ENCODE results near the gene AMOT. TPM values are rescaled to one million over a fixed set of nuclear protein-coding genes. Genes with fewer than 3 reads are reported as not detected.
A peak's percentile ranks its signal among the peaks of the same experiment; 100 is the strongest.

AMOT gene, protein sequence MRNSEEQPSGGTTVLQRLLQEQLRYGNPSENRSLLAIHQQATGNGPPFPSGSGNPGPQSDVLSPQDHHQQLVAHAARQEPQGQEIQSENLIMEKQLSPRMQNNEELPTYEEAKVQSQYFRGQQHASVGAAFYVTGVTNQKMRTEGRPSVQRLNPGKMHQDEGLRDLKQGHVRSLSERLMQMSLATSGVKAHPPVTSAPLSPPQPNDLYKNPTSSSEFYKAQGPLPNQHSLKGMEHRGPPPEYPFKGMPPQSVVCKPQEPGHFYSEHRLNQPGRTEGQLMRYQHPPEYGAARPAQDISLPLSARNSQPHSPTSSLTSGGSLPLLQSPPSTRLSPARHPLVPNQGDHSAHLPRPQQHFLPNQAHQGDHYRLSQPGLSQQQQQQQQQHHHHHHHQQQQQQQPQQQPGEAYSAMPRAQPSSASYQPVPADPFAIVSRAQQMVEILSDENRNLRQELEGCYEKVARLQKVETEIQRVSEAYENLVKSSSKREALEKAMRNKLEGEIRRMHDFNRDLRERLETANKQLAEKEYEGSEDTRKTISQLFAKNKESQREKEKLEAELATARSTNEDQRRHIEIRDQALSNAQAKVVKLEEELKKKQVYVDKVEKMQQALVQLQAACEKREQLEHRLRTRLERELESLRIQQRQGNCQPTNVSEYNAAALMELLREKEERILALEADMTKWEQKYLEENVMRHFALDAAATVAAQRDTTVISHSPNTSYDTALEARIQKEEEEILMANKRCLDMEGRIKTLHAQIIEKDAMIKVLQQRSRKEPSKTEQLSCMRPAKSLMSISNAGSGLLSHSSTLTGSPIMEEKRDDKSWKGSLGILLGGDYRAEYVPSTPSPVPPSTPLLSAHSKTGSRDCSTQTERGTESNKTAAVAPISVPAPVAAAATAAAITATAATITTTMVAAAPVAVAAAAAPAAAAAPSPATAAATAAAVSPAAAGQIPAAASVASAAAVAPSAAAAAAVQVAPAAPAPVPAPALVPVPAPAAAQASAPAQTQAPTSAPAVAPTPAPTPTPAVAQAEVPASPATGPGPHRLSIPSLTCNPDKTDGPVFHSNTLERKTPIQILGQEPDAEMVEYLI
- 1 to 10 TPM; 1.4 to 1.6 TPM for total RNA-seq
- polyA plus RNA-seq (2013, experiment 1 of 2), result 2.9 TPM
- polyA plus RNA-seq (2013, experiment 2 of 2), result 3.3 TPM
- 0.57 to 14.1 (median 3.9) reads per million in 172 experiments for total RNA-seq

DNA sequence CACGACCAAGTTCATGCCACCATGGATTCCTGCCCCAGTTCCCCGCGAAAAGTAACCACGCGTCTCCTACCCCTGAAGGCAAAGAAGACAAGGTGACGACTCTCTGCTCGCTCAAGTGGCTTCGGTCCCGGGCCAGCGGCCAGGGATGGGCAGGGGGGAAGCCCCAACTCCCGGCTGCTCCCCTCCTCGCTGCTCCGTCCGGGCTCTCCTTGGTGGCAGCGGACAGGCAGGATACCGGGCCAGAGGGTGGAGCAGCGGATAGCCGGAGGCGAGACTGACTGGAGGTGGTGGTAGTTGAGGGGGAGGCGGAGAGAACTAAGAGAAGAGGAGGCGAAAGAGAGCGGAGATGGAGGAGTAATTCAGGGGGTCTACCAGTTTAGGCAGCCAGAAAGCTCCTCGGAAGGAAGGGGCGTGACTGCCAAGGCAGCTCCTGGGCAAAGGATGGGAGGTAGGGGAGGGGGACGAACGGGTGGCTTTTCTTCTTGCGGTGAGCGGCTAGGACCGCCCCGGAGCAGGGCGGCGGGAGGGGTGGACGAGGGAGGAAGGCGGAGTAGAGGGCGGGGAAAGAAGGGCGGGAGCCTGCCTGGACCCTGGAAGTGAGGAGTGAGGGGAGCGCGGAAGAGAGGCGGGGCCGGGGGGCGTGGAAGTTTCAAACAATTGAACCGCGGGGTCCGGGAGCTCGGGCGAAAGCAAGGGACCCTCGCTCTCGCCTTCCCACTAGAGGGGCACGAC lies at the start of gene AMOT:
TSS of gene AMOT (minus strand) at position 450 of the 732 bp plus-strand sequence. CDS start 17,705 bp downstream, outside the sequence.
- POLR2A ChIA-PET, result interaction anchor here (0.8 to 2.2 kb wide), 4 partner anchors 11 to 1159 kb away, joined by 3 to 10 read pairs (median 5); partner anchors contain the start of genes ALG13 and LHFPL1
- peak within 1 kb of the TSS; percentile 73 for H3K27ac Mint-ChIP-seq
- H3K36me3 Mint-ChIP-seq (ENCODE audit: low read depth), result peaks cover 4% of the 10 kb centered on the region
- peak; percentile 19 to 84 (median 54) for DNase-seq
- H3K4me1 Mint-ChIP-seq (ENCODE audit: low read depth), result peaks cover 16% of the 10 kb centered on the region
- intact Hi-C loops (cut with DNase I, micrococcal nuclease), result loop anchor here in 1 of 2 experiments (10.0 kb wide), 1 partner anchor 1156 kb away; the partner anchor contains the start of gene ALG13
- Histone ChIP-seq H3K27me3 (ENCODE audit: control insufficient read depth in 1 of 2, insufficient read depth in 2 of 2, low read length in 2 of 2) (no peaks in the 10 kb centered on the region), H3K4me1 (ENCODE audit: insufficient read depth, low read length) (peaks cover 9% of the 10 kb centered on the region), H3K36me3 (ENCODE audit: insufficient read depth, low read length) (no peaks in the 10 kb centered on the region), H3K9me3 (ENCODE audit: control insufficient read depth in 1 of 2, insufficient read depth in 1 of 2, low read length in 2 of 2) (no peaks in the 10 kb centered on the region), H3K27ac (ENCODE audit: low read depth in 1 of 2, low read length in 2 of 2) (peak within 1 kb of the TSS; percentile 29 to 40), H3K4me3 (ENCODE audit: low read length) (peak within 1 kb of the TSS; percentile 81)
- peak within 1 kb of the TSS; percentile 94 for H3K4me3 Mint-ChIP-seq
- H3K9me3 Mint-ChIP-seq, result no peaks in the 10 kb centered on the region
- TF ChIP-seq, protein P1, sequence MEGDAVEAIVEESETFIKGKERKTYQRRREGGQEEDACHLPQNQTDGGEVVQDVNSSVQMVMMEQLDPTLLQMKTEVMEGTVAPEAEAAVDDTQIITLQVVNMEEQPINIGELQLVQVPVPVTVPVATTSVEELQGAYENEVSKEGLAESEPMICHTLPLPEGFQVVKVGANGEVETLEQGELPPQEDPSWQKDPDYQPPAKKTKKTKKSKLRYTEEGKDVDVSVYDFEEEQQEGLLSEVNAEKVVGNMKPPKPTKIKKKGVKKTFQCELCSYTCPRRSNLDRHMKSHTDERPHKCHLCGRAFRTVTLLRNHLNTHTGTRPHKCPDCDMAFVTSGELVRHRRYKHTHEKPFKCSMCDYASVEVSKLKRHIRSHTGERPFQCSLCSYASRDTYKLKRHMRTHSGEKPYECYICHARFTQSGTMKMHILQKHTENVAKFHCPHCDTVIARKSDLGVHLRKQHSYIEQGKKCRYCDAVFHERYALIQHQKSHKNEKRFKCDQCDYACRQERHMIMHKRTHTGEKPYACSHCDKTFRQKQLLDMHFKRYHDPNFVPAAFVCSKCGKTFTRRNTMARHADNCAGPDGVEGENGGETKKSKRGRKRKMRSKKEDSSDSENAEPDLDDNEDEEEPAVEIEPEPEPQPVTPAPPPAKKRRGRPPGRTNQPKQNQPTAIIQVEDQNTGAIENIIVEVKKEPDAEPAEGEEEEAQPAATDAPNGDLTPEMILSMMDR (IDR thresholded peaks at IDR 0.05), result no peak
- peak; percentile 35 for ATAC-seq (ENCODE audit: poor library complexity)
- CTCF ChIA-PET, result no interaction called here
- no peaks in the 10 kb centered on the region for H3K27me3 Mint-ChIP-seq

DNA sequence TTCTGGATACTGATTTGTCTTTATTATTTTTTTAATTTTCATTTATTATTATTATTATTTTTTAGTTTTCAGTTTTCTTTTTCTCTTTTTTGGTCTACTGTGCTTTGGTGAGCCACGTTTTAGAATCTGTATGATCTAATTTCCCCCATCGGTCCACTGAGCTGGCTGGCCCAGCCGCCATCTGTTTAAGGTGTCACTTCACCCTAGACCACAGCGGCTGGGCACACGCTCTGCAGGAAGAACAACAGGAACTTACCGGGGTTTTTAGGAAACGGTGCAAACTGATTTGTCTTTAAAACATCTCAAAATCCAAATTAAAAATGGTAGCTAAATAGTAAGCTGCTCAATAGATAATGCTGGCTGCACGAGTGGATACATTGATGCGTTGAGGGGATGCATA lies 48.8 kb upstream of the AMOT start:
- Mint-ChIP-seq H3K27me3 (no peaks in the 10 kb centered on the region), H3K4me1 (ENCODE audit: low read depth) (peaks cover 6% of the 10 kb centered on the region), H3K36me3 (ENCODE audit: low read depth) (no peaks in the 10 kb centered on the region), H3K9me3 (no peaks in the 10 kb centered on the region), H3K27ac (no peak overlapping the region), H3K4me3 (no peak overlapping the region)
- no peak overlapping the region for H3K4me3 ChIP-seq (ENCODE audit: low read length)
- intact Hi-C loops (cut with DNase I, micrococcal nuclease), result no loop called here
- DNase-seq, result no peak
- TF ChIP-seq, protein P1 (IDR thresholded peaks at IDR 0.05), result no peak
- H3K4me1 ChIP-seq (ENCODE audit: insufficient read depth, low read length), result no peaks in the 10 kb centered on the region
- no peak for ATAC-seq (ENCODE audit: poor library complexity)
- H3K36me3 ChIP-seq (ENCODE audit: insufficient read depth, low read length), result no peaks in the 10 kb centered on the region
- no peaks in the 10 kb centered on the region for H3K9me3 ChIP-seq (ENCODE audit: control insufficient read depth in 1 of 2, insufficient read depth in 1 of 2, low read length in 2 of 2)
- CTCF ChIA-PET, result no interaction called here
- H3K27ac ChIP-seq (ENCODE audit: low read depth in 1 of 2, low read length in 2 of 2), result no peak overlapping the region
- POLR2A ChIA-PET, result no interaction called here
- H3K27me3 ChIP-seq (ENCODE audit: control insufficient read depth in 1 of 2, insufficient read depth in 2 of 2, low read length in 2 of 2), result no peaks in the 10 kb centered on the region

DNA sequence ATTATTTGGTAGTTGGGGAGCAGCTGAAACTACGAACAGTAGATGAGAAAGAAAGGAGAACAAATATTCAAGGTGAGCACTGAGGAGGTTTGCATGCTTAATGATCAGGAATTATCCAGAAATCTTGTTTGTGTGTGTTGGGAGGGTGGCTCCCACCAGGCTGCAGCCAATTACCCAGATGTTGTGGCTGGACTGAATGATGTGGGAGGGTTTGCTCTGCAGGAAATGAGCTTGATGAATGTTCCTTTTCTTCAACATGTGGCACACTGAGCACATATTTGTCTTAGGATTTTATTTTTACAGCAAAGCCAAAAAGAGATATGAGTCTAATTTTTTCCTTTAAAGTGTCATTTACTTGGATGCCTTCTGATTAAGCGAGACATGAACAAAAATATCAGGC lies 48.3 kb upstream of the AMOT start:
- Mint-ChIP-seq H3K36me3 (ENCODE audit: low read depth) (no peaks in the 10 kb centered on the region), H3K4me1 (ENCODE audit: low read depth) (peaks cover 6% of the 10 kb centered on the region), H3K27ac (no peak overlapping the region), H3K9me3 (no peaks in the 10 kb centered on the region), H3K4me3 (no peak overlapping the region), H3K27me3 (no peaks in the 10 kb centered on the region)
- H3K36me3 ChIP-seq (ENCODE audit: insufficient read depth, low read length), result no peaks in the 10 kb centered on the region
- TF ChIP-seq, protein P1 (IDR thresholded peaks at IDR 0.05), result no peak
- H3K27me3 ChIP-seq (ENCODE audit: control insufficient read depth in 1 of 2, insufficient read depth in 2 of 2, low read length in 2 of 2), result no peaks in the 10 kb centered on the region
- H3K4me3 ChIP-seq (ENCODE audit: low read length), result no peak overlapping the region
- POLR2A ChIA-PET, result no interaction called here
- intact Hi-C loops (cut with DNase I, micrococcal nuclease), result no loop called here
- no peaks in the 10 kb centered on the region for H3K9me3 ChIP-seq (ENCODE audit: control insufficient read depth in 1 of 2, insufficient read depth in 1 of 2, low read length in 2 of 2)
- ATAC-seq (ENCODE audit: poor library complexity), result no peak
- DNase-seq, result no peak
- H3K27ac ChIP-seq (ENCODE audit: low read depth in 1 of 2, low read length in 2 of 2), result no peak overlapping the region
- CTCF ChIA-PET, result no interaction called here
- no peaks in the 10 kb centered on the region for H3K4me1 ChIP-seq (ENCODE audit: insufficient read depth, low read length)
